Activated CD8-positive, alpha-beta memory T cell treated with anti-CD3 and anti-CD28 coated beads, Interleukin-2, amount 50 U/mL, for 1 hour (primary cell): ENCODE data around the gene MACROD2.

Source experiments
- DNase-seq: peaks from one replicate; pipeline ENCODE4 v3.0.0-alpha.2; 2020; ENCODE audit errors: extremely low read depth

MACROD2 gene

DNA sequence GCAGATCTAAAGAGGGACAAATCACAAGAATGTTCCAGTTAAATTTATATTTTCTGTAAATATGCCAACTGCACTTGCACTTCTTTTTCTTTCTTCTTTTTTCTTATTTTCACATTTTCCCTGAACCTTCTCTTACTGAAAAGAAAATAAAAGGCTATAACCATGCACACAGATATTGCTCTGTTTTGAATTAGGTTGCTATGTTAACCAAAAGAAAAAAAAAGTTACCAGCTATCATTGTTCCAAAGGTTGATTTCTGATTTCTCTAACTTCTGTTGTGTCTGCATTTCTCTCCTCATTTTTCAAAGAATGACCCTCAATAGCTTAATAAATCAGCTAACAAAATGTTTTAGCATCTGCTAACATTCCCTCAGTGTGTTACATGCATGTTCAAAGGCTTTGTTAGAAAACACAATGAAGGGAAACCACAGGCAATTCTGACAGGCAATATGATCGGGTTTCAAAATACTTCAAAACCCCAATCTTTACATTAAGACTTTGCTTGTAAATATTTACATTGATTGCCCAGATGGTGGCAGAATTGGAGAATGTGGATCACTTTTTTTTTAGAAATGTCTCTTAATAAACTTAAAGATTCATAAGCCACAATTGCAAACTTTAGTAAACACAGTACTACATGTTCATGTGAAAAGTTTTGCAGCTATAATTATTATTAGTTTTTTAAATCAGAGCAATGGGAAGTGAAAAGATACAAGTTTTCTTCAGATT is 1270.4 kb downstream of the MACROD2 start:
- no peak for DNase-seq

DNA sequence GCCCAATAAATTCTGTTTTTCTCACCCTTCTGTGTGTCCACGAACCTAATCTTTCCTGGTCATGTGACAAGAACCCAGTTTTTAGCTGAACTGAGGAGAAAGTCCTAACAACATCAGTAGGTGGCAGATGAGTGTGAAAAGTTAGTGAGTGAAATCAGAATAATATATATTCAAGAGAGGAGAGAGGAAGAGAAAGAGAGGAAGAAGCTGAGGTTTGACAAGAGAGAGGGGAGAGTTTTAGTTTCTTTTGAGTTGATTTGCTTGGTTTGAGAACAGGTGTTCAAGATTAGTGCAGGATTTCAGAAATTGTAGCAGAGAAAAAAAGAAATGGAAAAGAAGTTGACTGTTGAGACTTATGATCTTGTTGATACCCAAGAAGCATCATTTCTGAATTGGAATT is 1272.6 kb downstream of the MACROD2 start:
- DNase-seq, result no peak

DNA sequence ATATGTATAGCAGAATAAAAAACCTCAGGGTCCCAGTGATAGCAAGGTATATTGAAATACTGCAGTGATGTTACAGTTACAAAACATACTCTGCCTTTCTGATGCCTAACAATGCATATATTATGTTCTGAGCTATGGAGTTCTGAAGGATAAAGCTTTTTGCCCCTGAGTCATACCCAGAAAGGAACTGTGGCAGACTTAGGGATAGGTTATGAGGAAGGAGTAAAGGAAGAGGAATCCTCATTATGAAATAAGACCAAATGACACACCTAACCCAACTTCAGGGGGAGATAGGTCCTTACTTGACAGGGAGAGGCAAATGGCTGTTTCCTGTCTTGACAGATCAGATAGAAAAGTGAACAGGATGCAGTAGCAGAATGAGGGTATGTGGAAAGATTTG is 1282.7 kb downstream of the MACROD2 start:
- no peak for DNase-seq

DNA sequence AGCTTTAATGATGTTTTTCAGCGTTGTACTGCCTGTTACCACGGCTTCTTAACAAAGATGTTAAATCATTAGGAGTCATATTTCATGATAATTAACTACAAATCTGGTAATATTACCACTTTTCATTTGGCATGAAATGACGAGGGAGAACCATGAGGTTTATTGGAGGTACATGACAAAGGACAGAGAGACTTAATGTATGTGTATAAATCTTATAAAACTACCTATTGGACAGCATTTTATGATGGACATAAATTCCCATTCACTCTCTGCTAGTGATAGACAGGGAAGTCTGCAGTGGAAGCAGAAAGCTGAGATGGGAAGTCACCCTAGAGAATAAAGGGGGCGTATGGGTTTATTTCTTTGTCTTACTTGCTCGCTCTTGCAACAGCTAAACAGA is 1292.0 kb downstream of the MACROD2 start:
- DNase-seq, result no peak

DNA sequence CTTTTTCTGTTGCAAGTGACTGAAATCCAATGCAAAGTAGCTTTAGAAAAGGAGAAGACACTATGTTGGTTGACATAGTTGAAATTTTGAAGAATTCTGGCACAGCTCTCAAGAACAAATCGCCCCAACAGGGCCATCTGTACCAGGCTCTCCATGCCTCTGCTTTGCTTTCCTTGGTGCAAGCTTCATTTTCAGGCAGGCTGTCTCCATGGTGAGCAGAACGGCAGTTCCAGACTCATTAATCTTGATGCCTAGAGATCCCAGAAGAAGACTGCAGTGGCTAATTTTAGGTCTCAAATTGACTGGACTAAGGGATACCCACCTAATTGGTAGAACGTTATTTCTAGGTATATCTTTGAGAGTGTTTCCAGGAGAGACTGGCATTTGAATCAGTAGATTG is 1292.8 kb downstream of the MACROD2 start:
- no peak for DNase-seq

DNA sequence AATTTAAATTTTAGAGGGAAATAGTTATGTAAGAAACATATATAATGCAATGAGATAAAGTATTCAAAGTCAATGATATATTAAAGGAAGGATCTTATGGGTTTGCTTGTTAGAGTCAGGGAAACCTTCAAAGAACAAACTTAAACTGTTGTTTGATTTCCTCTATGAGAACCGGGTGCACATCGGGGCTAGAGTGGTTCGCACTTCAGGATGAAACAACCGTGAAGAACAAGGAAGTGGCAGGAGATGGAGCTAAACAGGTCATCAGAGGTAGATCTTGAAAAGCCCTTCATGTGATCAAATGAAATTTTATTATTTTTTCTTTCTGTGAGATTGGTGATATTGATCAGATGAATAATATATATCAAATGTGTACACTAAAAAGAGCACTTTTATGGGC is 1294.0 kb downstream of the MACROD2 start:
- no peak for DNase-seq

DNA sequence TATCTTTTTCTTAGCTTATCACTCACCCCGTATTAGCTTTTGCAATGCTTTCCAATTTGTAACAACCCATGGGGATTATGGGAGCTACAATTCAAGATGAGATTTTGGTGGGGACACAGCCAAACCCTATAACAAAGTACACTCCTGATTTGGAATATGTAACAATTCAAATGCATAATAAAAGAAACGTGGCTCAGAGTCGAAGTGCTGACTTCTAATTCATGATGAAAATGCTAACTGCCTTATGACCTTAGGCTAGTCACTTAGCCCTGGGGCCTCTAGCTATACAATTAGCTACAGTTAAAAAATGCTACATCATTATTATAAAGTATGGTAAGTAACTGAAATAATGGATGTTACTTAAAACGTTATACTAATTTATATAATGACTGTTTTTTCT is 1297.1 kb downstream of the MACROD2 start:
- no peak for DNase-seq

DNA sequence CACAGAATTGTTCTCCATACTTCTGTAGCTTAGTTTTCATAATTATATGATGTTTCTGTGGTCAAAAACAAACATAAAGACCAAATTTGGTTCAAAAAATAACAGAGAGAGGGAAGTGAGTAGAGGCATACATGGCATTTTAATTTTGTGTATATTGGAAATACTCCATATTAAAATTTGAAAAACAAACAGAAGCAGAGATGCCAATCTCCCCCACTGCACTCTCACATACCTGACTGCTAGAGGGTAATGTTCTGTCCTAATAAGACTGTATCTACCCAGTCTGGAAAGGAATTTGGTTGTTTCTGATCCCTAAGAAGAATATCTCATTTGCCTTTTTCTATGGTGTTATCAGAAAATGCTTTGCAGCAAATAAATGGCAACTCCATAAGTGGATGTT is 1301.1 kb downstream of the MACROD2 start:
- no peak for DNase-seq

DNA sequence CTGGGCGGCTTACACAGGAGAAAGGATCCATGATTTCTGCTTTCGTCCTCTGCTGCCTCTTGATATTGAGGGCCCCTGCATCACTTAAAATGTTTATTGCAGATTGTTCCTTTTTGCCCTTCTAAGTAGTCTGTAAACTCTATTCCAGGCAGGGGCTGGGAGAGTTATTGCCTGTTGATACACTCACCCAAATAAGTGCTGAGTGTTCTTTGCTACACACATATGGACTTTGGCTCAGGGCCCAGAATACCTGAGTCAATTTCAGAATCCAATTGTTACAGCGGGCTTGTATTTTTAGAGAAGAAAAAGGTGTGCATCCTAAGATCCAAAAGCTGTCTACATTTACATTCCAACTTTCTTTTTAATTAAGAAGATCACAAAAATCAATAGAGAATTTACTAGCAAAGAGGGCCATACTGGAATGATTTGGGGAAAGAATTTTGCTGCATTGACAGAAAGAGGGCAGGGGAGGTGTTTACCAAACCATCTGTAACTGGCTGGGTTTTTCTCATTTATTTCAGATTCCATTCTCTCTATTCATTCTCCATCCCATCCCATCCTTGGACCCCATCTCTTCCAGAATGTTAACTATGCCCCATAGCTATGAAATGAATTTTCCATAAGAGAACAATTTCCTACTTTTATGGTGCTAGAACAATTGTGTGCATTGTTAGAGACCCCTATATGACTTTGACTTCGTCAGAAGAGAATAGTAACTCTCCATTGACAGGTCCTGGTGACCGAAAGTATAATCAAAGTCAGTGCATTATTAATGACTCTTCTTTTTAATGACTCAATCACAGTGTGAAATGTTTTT is 1302.0 kb downstream of the MACROD2 start:
- DNase-seq, result no peak

DNA sequence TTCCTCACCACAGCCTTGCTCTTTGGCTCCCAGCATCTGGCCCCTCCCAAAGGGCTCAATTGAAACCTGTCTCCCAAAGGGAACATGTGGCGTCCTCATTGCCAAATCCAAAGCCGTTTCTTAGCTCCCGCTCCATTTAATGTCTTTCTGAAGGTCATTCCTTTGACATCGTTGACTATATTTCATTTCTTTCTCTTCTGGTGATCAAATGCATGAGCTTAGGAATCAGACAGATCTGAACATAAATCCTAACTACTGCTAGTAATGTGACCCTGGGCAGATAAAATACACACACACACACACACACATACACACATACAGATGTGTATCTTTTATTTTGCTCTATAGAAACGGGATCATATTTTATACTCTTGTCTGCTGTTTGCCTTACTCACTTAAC is 1306.8 kb downstream of the MACROD2 start:
- DNase-seq, result no peak

DNA sequence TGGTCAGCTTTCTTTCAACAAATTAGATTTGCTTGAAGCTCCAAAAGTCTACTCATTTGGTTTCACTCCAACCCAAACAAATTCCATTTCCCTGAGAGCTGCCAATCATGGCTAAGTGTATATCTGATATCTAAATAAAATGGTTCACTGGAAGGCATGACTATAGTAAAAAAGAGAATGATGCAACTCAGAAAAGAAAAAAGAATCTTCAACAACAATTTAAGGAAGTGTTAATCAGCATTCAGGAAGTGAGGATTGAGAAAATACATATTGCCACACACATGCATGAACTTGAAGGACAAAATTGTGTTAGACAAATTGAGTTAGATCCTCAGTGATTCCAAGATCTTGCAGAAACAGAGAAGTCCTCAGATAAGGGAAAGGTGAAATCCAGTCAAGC is 1315.0 kb downstream of the MACROD2 start:
- no peak for DNase-seq

DNA sequence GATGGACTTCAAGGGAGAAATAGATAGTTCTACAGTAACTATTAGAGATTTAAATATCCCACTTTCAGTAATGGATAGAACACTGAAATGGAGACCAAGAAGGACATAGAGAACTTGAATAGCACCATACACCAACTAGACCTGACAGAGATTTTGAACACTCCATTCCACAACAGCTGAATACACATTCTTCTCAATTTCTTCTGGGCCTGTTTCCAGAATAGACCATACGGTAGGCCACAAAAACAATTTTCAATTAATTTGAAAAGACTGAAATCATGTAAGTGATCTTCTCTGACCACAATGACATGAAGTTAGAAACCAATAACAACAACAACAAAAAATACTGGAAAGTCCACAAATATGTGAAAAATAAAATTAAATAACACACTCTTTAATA is 1321.2 kb downstream of the MACROD2 start:
- no peak for DNase-seq

DNA sequence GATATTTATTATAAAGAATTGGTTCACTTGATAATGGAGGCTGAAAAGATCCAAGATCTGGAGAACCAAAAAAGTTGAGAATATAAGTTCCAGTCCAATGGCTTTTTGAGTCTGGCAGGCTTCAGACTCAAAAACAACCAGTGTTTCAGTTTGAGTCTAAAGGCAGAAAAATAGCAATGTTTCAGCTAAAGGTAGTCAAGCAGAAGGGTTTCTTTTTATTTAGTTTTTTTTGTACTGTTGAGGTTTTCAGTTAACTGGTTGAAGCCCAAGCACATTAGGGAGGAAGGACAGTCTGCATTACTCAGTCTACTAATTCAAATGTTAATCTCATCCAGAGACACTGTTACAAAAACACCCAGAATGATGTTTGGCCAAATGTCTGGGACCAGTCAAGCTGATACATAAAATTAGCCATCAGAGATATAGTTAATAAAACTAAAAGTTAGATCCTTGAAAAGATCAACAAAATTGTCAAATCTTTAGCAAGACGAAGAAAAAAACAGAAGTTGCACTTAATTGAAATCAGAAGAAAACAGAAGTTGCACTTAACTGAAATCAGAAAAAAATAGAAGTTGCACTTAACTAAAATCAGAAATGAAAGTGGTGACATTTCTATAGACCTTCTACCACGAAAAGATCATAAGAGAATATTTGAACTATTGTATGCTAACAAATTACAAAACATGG is 1322.4 kb downstream of the MACROD2 start:
- DNase-seq, result no peak

DNA sequence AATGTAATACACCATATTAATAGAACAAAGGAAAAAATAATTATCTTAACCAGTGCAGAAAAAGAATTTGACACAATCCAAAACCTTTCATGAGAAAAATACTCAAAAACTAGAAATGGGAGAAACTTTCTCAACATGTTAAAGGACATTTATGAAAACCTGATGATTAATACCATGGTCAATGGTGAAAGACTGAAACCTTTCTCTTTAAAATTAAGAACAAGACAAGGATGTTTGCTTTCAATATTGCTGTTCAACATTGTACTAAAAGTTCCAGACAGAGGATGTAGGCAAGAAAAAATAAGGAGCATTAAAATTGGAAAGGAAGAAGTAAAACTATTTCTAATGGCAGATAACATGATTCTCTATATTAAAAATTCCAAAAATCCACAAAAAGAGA is 1323.4 kb downstream of the MACROD2 start:
- no peak for DNase-seq

DNA sequence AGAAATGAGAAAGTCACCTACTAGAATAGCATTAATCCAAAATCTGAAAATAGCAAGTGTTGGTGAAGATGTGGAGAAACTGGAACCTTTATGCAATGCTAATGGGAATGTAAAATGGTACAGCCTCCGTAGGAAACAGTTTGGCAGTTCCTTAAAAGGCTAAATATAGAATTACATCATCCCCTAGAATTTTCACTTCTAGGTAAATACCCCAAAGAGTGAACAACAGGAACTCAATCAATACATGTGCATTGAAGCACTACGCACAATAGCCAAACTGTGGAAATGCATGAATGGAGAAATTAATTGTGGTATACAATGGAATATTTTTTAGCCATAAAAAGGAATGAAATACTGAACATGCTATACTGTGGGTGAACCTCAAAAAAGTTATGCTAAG is 1324.1 kb downstream of the MACROD2 start:
- no peak for DNase-seq

DNA sequence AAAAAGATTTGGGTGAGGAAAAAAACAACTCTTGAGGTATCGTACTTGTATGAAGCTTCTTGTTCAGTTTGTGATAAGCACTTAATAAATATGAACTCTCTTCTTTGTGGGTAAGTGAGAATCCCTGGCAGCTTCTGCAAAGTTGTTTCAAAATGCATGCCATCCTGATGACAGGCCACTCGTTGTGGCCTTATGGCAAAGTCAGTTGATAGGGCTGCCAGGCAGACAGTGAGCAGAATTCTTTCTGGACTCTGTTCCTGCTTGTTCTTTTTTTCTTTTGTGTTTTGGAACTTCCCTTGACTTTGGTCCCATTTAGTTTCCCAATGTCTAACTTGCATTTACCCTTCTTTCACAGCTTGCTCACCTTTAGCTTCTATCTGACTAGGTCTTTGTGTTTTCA is 1325.6 kb downstream of the MACROD2 start:
- DNase-seq, result no peak

DNA sequence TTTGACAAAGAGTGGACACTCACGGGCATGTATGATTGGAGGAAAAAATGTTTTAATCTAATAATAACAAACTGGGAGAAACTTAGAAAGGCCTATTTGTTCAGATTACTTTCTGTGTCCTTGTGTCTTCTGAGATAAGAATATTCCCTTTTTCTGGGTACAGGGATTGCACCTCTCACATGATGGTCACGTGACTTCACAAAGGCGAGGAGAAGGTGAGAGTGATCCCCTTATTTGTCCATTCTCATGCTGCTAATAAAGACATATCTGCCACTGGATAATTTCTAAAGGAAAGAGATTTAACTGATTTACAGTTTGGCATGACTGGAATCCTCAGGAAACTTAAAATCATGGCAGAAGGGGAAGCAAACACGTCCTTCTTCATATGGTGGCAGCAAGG is 1331.8 kb downstream of the MACROD2 start:
- no peak for DNase-seq

DNA sequence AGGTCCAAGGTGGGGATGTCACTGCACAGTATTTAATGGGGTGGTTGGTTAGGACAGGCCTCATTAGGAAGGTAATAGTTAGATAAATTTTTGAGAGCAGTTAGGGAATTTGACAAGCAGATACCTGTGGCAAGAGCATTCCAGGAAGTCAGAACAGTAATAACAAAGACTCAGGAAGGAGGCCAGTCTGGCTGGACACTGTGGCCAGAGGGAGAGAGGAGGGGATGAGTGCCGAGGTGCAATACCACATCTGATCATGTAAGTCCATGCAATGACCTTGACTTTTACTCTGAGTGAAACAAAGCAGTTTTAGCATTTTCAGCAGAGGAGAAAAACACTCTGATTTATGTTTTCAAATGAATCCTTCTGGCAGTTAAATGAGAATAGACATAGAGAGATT is 1332.8 kb downstream of the MACROD2 start:
- DNase-seq, result no peak

DNA sequence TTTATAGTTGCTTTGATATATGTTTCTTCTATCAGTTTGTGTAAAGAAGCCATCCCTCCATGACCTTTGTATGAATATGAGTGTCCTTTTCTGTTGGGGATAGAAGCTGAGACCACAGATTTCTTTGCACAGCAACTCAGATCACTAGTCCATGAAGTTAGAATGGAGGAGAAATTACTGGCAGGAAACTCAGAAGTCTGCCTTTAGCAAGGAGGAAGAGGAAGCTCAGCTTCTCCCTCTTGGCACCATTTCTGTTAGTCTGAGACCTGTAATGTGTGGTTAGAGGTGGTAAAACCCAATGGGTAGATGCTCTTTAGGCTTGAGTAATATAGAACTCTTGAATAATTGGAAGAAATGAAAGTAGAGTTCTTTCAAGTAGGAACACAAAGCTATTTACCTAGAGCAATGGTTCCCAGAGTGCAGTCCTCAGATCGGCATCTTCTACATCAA is 1337.4 kb downstream of the MACROD2 start:
- no peak for DNase-seq

DNA sequence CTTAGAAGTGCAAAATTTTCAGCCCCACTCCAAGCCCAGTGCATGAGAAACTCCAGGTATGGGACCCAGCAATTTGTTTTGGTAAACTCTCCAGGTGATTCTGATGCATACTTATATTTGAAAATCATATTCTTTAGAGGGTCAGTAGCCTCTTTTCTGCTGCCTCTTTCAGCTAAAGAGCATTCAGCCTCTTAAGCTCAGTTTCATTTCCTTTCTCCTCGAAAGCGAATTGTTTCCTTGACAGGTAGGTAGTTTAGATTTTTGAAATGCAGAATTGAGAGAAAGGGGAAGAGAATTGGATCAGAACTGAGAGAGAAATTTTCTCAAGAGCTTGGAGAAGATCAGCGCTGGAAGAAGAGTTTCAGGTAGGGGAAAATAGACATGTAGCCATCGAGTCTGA is 1337.9 kb downstream of the MACROD2 start:
- DNase-seq, result no peak

DNA sequence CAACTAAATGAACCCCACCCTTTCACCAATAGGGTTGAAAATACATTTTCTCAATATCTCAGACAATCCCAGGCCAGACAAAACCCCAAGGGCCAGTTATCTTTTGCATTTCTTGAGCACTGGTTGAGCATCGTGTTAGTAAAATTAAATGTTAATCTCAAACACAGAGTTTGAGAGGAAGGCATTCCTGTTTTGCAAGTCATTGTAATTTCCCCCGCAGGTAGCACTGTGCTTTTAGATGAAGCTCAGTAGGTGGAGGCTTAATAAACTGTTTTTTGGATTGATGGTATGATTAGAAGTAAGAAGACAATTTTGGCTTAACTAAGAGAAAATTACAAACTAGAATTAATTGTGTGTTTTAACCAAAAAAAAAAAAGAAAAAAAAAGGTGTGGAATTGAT is 1340.7 kb downstream of the MACROD2 start:
- no peak for DNase-seq

DNA sequence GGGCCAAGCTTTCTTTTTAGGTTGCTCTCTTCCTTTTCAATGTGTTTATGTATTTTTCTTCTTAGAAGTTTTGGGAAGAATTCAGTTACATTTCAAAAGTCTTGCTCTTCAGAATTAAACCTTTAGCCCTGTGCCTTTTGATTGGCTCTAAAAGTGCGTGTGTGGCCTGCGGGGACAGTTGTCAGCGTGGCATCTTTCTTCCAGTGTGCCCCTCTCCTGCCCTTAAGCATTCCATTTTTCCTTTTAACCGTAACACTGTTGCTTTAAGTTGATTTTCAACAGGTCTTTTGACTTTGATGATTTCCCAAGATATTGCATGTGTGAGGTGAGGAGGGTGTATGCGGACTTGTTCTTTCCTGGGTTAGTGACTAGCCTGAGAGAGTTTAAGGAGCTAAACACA is 1341.2 kb downstream of the MACROD2 start:
- no peak for DNase-seq

DNA sequence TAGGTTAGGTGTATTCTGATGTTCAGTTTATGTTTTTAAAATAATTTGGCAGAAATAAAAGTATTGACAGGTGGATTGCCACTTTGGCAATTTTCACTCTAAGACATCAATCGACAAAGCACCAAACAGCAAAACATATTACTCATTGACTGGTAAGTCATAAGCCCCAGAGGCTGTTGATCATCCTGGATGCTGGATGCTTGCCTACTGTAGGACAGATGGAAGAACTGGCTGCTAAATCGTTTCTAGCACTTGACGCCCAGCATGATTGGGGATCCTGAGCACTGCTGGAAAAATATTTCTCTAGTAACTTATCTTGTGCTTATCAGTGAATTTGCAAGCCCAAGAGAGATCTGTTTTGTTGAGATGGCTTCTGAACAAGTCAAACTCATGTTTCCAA is 1343.9 kb downstream of the MACROD2 start:
- no peak for DNase-seq
